ENCODE data around the gene EYS. TPM values are rescaled to one million over a fixed set of nuclear protein-coding genes. Genes with fewer than 3 reads are reported as not detected.

Gene EYS
- total and polyA plus RNA-seq, 9 of the 15 experiments (the other 6 are each of a cell fraction or from before 2014, with no cell fraction given), result 0.03 to 0.36 (median 0.10) TPM; not detected in 2

GRCh38 chr6:64437996-64438395 is 1269.0 kb downstream of the EYS start (continued):
- no peak for TF ChIP-seq TBL1XR1 (IDR thresholded peaks at IDR 0.05; ENCODE audit: low read length in 2 of 2)

- no peak for FAIRE-seq
Observed at GRCh38 chr6:64429926-64430325, 1277.1 kb downstream of the EYS start.

More at GRCh38 chr6:64429926-64430325, 1277.1 kb downstream of the EYS start:
- no TSS peak for BruUV-seq (replicated peaks)
- ATAC-seq (no peak), DNase-seq (ENCODE audit: extremely low read depth in 1 of 4, low spot score in 3 of 4) (no peak)
- Histone ChIP-seq H3K36me3 (ENCODE audit: control insufficient read depth, insufficient read depth, low read length) (no peaks in the 10 kb centered on the region), H3K9ac (ENCODE audit: insufficient read depth in 1 of 2, low read depth in 2 of 2, low read length in 2 of 2) (no peak overlapping the region), H2AFZ (ENCODE audit: low read depth, low read length) (no peak overlapping the region), H3K27me3 (ENCODE audit: control insufficient read depth in 2 of 2, insufficient read depth in 2 of 2, low read length in 2 of 2) (no peaks in the 10 kb centered on the region), H3K9me3 (replicated peaks; ENCODE audit: control insufficient read depth, insufficient read depth, low read depth, low read length) (no peaks in the 10 kb centered on the region), H4K20me1 (replicated peaks; ENCODE audit: control insufficient read depth, insufficient read depth, low read length) (no peaks in the 10 kb centered on the region), H3K27ac (ENCODE audit: extremely low read depth, low read depth, low read length) (no peak overlapping the region), H3K79me2 (ENCODE audit: control insufficient read depth, insufficient read depth, low read length) (no peaks in the 10 kb centered on the region), H3K9me1 (ENCODE audit: control insufficient read depth, insufficient read depth, low read length) (no peaks in the 10 kb centered on the region), H3K4me1 (replicated peaks in 1 of 2; ENCODE audit: control insufficient read depth in 2 of 2, insufficient read depth in 2 of 2, low read length in 2 of 2) (no peaks in the 10 kb centered on the region), H3K4me3 (no peak overlapping the region), H3K4me2 (ENCODE audit: insufficient read depth, low read length) (no peak overlapping the region)
- WGBS (ENCODE audit: insufficient coverage, low coverage, missing lambda C conversion rate), result 0% methylated on average over 1 of the region's 1 CpG
- intact Hi-C loops (cut with micrococcal nuclease) (no loop called here), in situ Hi-C loops (cut with MboI) (no loop called here)
- no peak for TF ChIP-seq ZNF551 (CRISPR knock-in tag; IDR thresholded peaks at IDR 0.05)
- TF ChIP-seq ZNF512 (tag; IDR thresholded peaks at IDR 0.05), result no peak
- no peak for TF ChIP-seq ZFP1 (CRISPR knock-in tag; IDR thresholded peaks at IDR 0.05)
- TF ChIP-seq SP2 (IDR thresholded peaks at IDR 0.05; ENCODE audit: extremely low read depth, low read depth, low read length, poor library complexity, severe bottlenecking), result no peak
- no peak for TF ChIP-seq MEIS2 (IDR thresholded peaks at IDR 0.05; ENCODE audit: partially characterized antibody)
- TF ChIP-seq, protein P1, sequence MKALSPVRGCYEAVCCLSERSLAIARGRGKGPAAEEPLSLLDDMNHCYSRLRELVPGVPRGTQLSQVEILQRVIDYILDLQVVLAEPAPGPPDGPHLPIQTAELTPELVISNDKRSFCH (CRISPR knock-in tag; IDR thresholded peaks at IDR 0.05), result no peak
- TF ChIP-seq, protein P1 (tag; IDR thresholded peaks at IDR 0.05), result no peak
- TF ChIP-seq HMGN3 (IDR thresholded peaks at IDR 0.05; ENCODE audit: borderline replicate concordance, extremely low read depth, insufficient read length, low read depth, low read length), result no peak
- TF ChIP-seq ZNF232 (CRISPR knock-in tag; IDR thresholded peaks at IDR 0.05), result no peak
- ChIA-PET POLR2A (no interaction called here), CTCF (ENCODE audit: low intra/inter-chr PET ratio) (no interaction called here)
